Stomach (tissue), 4 donors: ENCODE measurements around the gene FEV.

Experiments
- CTCF ChIP-seq, 7 experiments: fragments of 450-650 bp in 4 of 7; fragments of 200-600 bp in 3 of 7; sonication (generic) in 3 of 7; IDR thresholded peaks; one replicate each; pipeline ENCODE4 v1.5.1; 2016 to 2019; ENCODE audit warnings: antibody characterized with exemption in 7 of 7, control low read depth in 2 of 7, mild to moderate bottlenecking in 1 of 7
- EP300 ChIP-seq: sonication (generic); formaldehyde crosslinking; IDR thresholded peaks from one replicate; pipeline ENCODE4 v1.6.1; 2017; ENCODE audit warnings: antibody characterized with exemption
- POLR2A ChIP-seq, 4 donors: fragments of 450-650 bp; IDR thresholded peaks; one replicate each; pipeline ENCODE4 v1.6.1; 2016; ENCODE audit warnings: antibody characterized with exemption in 4 of 4, control low read depth in 2 of 4, mild to moderate bottlenecking in 1 of 4, moderate library complexity in 1 of 4
- POLR2AphosphoS5 ChIP-seq, 3 donors: sonication (generic); formaldehyde crosslinking; IDR thresholded peaks; one replicate each; pipeline ENCODE4 v1.6.1; 2016; ENCODE audit warnings: antibody characterized with exemption in 3 of 3

GRCh38 chr2:218998414-218999002 is 13.5 kb upstream of the FEV start:
- TF ChIP-seq POLR2A (IDR thresholded peaks at IDR 0.05) (no peak), CTCF (IDR thresholded peaks at IDR 0.05) (no peak), EP300 (no peak), POLR2AphosphoS5 (IDR thresholded peaks at IDR 0.05) (peak in 1 of 3 donors; percentile 9)
